ENCODE results near the gene RASGRP1. TPM values are rescaled to one million over a fixed set of nuclear protein-coding genes. Genes with fewer than 3 reads are reported as not detected.
A peak's percentile ranks its signal among the peaks of the same experiment; 100 is the strongest.

The RASGRP1 gene
- polyA plus RNA-seq, 1 donor (not counting 4 experiments of a cell fraction or from before 2014, with no cell fraction given), result 0.28 TPM

DNA sequence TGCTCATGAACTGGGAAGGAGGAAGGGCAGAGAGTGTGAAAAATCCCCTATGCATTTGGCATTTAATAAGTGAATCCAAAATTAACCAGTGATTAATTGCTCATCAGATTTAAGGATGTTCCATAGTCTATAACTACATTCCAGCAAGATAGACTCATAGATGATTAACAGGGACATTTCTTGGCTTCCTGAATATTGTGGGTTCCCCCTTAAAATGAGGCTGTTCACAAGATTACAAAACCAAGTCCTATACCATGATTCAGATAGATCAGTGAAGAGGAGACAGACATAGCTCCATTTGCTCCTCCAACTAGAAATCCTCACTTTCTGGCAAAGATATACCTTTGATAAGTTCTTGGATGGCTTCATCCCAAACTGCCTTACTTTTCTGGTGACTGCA, 15.4 kb downstream of the RASGRP1 start:
- H3K4me3 ChIP-seq (ENCODE audit: control insufficient read depth in 2 of 3, extremely low read depth in 1 of 3, insufficient read depth in 2 of 3, low read depth in 1 of 3, low read length in 3 of 3), result no peak overlapping the region
- no peaks in the 10 kb centered on the region for H3K79me2 ChIP-seq (ENCODE audit: control insufficient read depth, insufficient read depth, low read length)
- dilution Hi-C loops (cut with MboI; ENCODE audit: extremely low pct_ligation_motif_present, low sequenced_read_pairs), result no loop called here
- H2AFZ ChIP-seq (ENCODE audit: control insufficient read depth, low read length), result peak overlapping the region; percentile 8
- DNase-seq (ENCODE audit: low read depth, low spot score) (no peak), FAIRE-seq (peak; percentile 17)
- H3K4me2 ChIP-seq (ENCODE audit: control insufficient read depth, extremely low read depth, insufficient read depth, low read depth, low read length), result peak overlapping the region; percentile 3
- no peaks in the 10 kb centered on the region for H3K27me3 ChIP-seq (ENCODE audit: control insufficient read depth, extremely low read depth, insufficient read depth, low read length)
- H3K36me3 ChIP-seq (ENCODE audit: control insufficient read depth in 2 of 2, extremely low read depth in 1 of 2, insufficient read depth in 2 of 2, low read length in 2 of 2), result no peaks in the 10 kb centered on the region
- no peak overlapping the region for H3K27ac ChIP-seq (ENCODE audit: control insufficient read depth, insufficient read depth, low read length)
- TF ChIP-seq, protein P1, sequence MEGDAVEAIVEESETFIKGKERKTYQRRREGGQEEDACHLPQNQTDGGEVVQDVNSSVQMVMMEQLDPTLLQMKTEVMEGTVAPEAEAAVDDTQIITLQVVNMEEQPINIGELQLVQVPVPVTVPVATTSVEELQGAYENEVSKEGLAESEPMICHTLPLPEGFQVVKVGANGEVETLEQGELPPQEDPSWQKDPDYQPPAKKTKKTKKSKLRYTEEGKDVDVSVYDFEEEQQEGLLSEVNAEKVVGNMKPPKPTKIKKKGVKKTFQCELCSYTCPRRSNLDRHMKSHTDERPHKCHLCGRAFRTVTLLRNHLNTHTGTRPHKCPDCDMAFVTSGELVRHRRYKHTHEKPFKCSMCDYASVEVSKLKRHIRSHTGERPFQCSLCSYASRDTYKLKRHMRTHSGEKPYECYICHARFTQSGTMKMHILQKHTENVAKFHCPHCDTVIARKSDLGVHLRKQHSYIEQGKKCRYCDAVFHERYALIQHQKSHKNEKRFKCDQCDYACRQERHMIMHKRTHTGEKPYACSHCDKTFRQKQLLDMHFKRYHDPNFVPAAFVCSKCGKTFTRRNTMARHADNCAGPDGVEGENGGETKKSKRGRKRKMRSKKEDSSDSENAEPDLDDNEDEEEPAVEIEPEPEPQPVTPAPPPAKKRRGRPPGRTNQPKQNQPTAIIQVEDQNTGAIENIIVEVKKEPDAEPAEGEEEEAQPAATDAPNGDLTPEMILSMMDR (optimal IDR thresholded peaks at IDR 0.05 in 1 of 3, IDR thresholded peaks at IDR 0.05 in 1 of 3, conservative IDR thresholded peaks at IDR 0.05 in 1 of 3; ENCODE audit: extremely low read depth in 1 of 3, insufficient read depth in 2 of 3, low read length in 3 of 3), result no peak
- TF ChIP-seq EZH2 (IDR thresholded peaks at IDR 0.05; ENCODE audit: low read length), result no peak
- no peaks in the 10 kb centered on the region for H3K9me1 ChIP-seq (ENCODE audit: control insufficient read depth, extremely low read depth, insufficient read depth, low read length)
- H3K9ac ChIP-seq (ENCODE audit: control insufficient read depth, extremely low read depth, insufficient read depth, low read length), result no peak overlapping the region
- H4K20me1 ChIP-seq (ENCODE audit: control insufficient read depth, extremely low read depth, insufficient read depth, low read length), result no peaks in the 10 kb centered on the region
- peaks cover 7% of the 10 kb centered on the region for H3K4me1 ChIP-seq (ENCODE audit: control insufficient read depth, extremely low read depth, insufficient read depth, low read length)
- no peaks in the 10 kb centered on the region for H3K9me3 ChIP-seq (ENCODE audit: control insufficient read depth, low read depth, low read length)

DNA sequence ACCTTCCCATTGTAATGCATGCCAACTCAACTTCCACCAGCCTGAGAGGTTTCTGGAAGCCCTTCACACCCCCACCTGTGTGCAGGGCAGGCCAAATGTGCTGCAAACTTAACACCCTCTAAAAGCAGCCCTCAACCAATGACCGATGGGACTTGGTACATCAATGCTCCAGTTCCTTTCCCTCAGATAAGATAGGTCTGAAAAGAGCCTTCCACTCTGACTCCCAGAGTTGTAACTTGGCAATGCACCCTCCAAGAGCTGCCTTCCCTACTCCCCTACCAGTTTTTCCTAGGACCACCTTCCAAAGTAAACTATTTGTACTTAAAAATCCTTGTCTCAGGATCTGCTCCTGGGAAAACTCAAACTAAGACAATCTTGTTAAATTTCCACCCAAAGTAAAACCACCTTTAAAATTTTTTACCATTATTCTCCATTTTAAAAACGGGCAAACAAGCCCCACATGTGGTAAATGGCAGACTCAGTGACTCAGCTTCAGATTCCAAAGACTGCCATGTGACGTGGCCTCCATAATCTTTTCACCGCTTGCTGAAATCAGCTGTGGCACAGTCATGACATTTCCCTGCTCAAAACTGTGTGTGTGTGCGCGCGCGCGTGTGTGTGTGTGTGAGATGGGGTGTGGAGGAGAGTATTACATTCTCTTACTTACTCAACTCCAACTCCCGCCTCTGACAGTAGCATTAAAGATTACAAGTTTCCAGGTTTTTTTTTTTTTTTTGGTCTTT, 17.2 kb downstream of the RASGRP1 start:
- Histone ChIP-seq H3K79me2 (ENCODE audit: control insufficient read depth, insufficient read depth, low read length) (no peaks in the 10 kb centered on the region), H3K27ac (ENCODE audit: control insufficient read depth, insufficient read depth, low read length) (no peak overlapping the region), H3K36me3 (ENCODE audit: control insufficient read depth in 2 of 2, extremely low read depth in 1 of 2, insufficient read depth in 2 of 2, low read length in 2 of 2) (no peaks in the 10 kb centered on the region), H3K4me2 (ENCODE audit: control insufficient read depth, extremely low read depth, insufficient read depth, low read depth, low read length) (no peak overlapping the region), H3K4me3 (ENCODE audit: control insufficient read depth in 2 of 3, extremely low read depth in 1 of 3, insufficient read depth in 2 of 3, low read depth in 1 of 3, low read length in 3 of 3) (no peak overlapping the region), H3K9ac (ENCODE audit: control insufficient read depth, extremely low read depth, insufficient read depth, low read length) (no peak overlapping the region), H3K9me3 (ENCODE audit: control insufficient read depth, low read depth, low read length) (no peaks in the 10 kb centered on the region), H3K9me1 (ENCODE audit: control insufficient read depth, extremely low read depth, insufficient read depth, low read length) (no peaks in the 10 kb centered on the region), H4K20me1 (ENCODE audit: control insufficient read depth, extremely low read depth, insufficient read depth, low read length) (no peaks in the 10 kb centered on the region), H2AFZ (ENCODE audit: control insufficient read depth, low read length) (no peak overlapping the region), H3K27me3 (ENCODE audit: control insufficient read depth, extremely low read depth, insufficient read depth, low read length) (no peaks in the 10 kb centered on the region), H3K4me1 (ENCODE audit: control insufficient read depth, extremely low read depth, insufficient read depth, low read length) (peaks cover 7% of the 10 kb centered on the region)
- FAIRE-seq, result no peak
- dilution Hi-C loops (cut with MboI; ENCODE audit: extremely low pct_ligation_motif_present, low sequenced_read_pairs), result no loop called here
- DNase-seq (ENCODE audit: low read depth, low spot score), result no peak
- TF ChIP-seq, protein P1 (optimal IDR thresholded peaks at IDR 0.05 in 1 of 3, IDR thresholded peaks at IDR 0.05 in 1 of 3, conservative IDR thresholded peaks at IDR 0.05 in 1 of 3; ENCODE audit: extremely low read depth in 1 of 3, insufficient read depth in 2 of 3, low read length in 3 of 3), result no peak
- TF ChIP-seq EZH2 (IDR thresholded peaks at IDR 0.05; ENCODE audit: low read length), result no peak

All from keratinocyte (primary cell).